BLaER1 (cell line): ENCODE measurements around the gene BLOC1S6.

Source experiments
- H3K27ac ChIP-seq: shearing (Covaris generic); formaldehyde crosslinking; 2 replicates; pipeline ENCODE4 v1.8.1; 2022
- H3K27me3 ChIP-seq: shearing (Covaris generic); formaldehyde crosslinking; 2 replicates; pipeline ENCODE4 v1.8.1; 2022
- H3K36me3 ChIP-seq: shearing (Covaris generic); formaldehyde crosslinking; 2 replicates; pipeline ENCODE4 v1.8.1; 2022
- H3K4me1 ChIP-seq: shearing (Covaris generic); formaldehyde crosslinking; 2 replicates; pipeline ENCODE4 v1.8.1; 2022
- H3K4me2 ChIP-seq: shearing (Covaris generic); formaldehyde crosslinking; 2 replicates; pipeline ENCODE4 v1.8.1; 2022
- H3K4me3 ChIP-seq: shearing (Covaris generic); formaldehyde crosslinking; 2 replicates; pipeline ENCODE4 v1.8.1; 2022
- H3K9ac ChIP-seq: shearing (Covaris generic); formaldehyde crosslinking; 2 replicates; pipeline ENCODE4 v1.8.1; 2022
- H3K9me3 ChIP-seq: shearing (Covaris generic); formaldehyde crosslinking; 2 replicates; pipeline ENCODE4 v1.8.1; 2022
- H4K20me1 ChIP-seq: shearing (Covaris generic); formaldehyde crosslinking; 2 replicates; pipeline ENCODE4 v1.8.1; 2022
- Cebpa-rat ChIP-seq: shearing (Covaris generic); IDR thresholded peaks from 2 replicates; pipeline ENCODE4 v1.8.1; 2022

BLOC1S6 gene

DNA sequence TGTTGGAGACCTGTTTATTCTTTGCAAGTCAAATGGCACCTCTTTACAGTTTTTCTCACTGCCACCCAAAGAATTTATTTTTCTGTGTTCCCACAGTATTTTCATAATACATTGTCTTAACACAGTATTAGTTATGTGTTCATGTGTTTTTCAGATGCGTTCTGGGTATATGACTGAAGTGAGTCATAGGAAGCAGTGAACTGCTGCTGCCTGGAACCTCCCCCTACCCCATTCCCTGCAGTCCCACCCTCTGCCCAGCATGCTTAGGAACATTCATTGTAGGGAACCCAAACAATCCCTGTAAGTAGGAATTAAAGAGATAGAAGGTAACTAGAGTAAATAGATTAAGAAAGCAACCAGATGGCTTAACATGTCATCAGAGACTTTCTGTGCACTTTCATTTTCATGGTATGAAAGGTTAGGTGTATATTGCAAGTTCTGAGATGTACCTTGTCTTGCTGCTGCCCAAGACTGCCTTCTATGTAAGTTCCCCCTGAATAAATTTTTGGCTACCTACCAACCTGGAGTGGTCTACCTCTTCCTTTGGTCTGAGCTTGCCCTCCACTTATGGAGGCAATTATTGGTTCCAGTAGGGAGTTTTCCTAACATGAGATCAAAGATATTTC, 25.7 kb downstream of the BLOC1S6 start:
- TF ChIP-seq Cebpa-rat: no peak
- 0 out of 2 replicates have a peak, but pooled peaks cover 4% of the 10 kb centered on the region for H3K4me1 ChIP-seq
- no peak overlapping the region for H3K4me2 ChIP-seq
- no peaks in the 10 kb centered on the region for H3K9me3 ChIP-seq
- H3K4me3 ChIP-seq: no peak overlapping the region
- no peak overlapping the region for H3K27ac ChIP-seq
- no peaks in the 10 kb centered on the region for H3K27me3 ChIP-seq
- H3K9ac ChIP-seq: no peak overlapping the region
- H4K20me1 ChIP-seq: no peaks in the 10 kb centered on the region
- H3K36me3 ChIP-seq: peaks cover 10% of the 10 kb centered on the region

DNA sequence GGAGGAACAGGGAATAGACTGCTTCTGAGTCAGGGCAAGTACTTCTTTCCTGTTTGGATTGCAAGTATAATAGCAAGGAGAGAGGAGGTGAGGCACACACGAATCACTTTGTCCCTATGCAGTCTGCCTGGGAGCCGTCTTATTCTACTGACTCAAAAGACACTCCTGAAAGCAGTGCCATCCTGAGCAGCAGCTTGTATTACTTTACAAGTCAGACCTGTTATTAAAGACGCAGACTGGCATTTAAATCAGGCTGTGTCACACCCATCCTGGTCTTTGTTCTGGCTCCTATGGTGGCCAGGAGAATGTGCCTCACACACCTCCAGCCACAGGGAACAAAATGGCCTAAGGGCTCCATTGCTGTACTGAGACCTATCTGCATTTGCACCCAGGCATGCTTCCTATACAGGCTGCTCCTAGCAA, 29.7 kb downstream of the BLOC1S6 start:
- Histone ChIP-seq H3K4me1 (0 out of 2 replicates have a peak, but pooled peaks cover 4% of the 10 kb centered on the region), H3K9me3 (no peaks in the 10 kb centered on the region), H4K20me1 (no peaks in the 10 kb centered on the region), H3K36me3 (no peaks in the 10 kb centered on the region), H3K4me2 (no peak overlapping the region), H3K9ac (no peak overlapping the region), H3K27me3 (no peaks in the 10 kb centered on the region), H3K4me3 (no peak overlapping the region), H3K27ac (no peak overlapping the region)
- no peak for TF ChIP-seq Cebpa-rat

- H3K4me3 ChIP-seq: no peak overlapping the region
- no peaks in the 10 kb centered on the region for H4K20me1 ChIP-seq
- H3K27me3 ChIP-seq: no peaks in the 10 kb centered on the region
- H3K4me2 ChIP-seq: no peak overlapping the region
- H3K36me3 ChIP-seq: no peaks in the 10 kb centered on the region
- no peak for TF ChIP-seq Cebpa-rat
- H3K9ac ChIP-seq: no peak overlapping the region
- no peak overlapping the region for H3K27ac ChIP-seq
- H3K4me1 ChIP-seq: 0 out of 2 replicates have a peak, but pooled peaks cover 4% of the 10 kb centered on the region
- no peaks in the 10 kb centered on the region for H3K9me3 ChIP-seq
Measured at GRCh38 chr15:45618813-45619212, 31.6 kb downstream of the BLOC1S6 start.

- no peaks in the 10 kb centered on the region for H3K36me3 ChIP-seq
- no peak overlapping the region for H3K9ac ChIP-seq
- H3K27me3 ChIP-seq: no peaks in the 10 kb centered on the region
- H4K20me1 ChIP-seq: no peaks in the 10 kb centered on the region
- no peak overlapping the region for H3K4me3 ChIP-seq
- peaks cover 10% of the 10 kb centered on the region for H3K4me1 ChIP-seq
- peaks cover 24% of the 10 kb centered on the region for H3K9me3 ChIP-seq
- no peak overlapping the region for H3K4me2 ChIP-seq
- no peak for TF ChIP-seq Cebpa-rat
- no peak overlapping the region for H3K27ac ChIP-seq
Measured at GRCh38 chr15:45628136-45628535, 41.0 kb downstream of the BLOC1S6 start.

DNA sequence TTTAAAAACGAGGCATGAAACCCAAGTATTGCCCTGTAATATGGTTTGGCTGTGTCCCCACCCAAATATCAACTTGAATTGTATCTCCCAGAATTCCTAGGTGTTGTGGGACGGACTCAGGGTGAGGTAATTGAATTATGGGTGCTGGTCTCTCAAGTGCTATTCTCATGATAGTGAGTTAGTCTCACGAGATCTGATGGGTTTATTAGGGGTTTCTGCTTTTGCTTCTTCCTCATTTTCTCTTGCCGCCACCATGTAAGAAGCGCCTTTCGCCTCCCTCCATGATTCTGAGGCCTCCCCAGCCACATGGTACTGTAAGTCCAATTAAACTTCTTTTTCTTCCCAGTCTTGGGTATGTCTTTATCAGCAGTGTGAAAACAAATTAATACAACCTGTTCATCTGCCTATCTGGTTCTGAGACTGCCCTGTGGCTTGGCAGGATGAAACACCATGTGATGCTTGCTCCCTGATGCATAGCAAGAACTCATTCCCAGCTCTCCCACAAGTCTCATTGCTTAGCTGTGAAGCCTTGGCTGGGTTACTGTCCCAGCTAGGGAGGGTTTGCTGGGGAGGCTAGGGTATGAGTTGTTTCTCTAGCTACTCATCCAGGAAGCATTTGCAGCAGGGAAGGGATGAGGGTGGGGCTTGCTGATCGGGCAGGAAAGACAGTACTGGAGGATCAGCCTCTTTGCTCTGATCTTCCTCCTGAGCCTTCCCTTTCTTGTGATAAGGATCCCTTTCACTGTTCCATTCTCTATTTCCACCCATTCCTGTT, 43.9 kb downstream of the BLOC1S6 start:
- Histone ChIP-seq H3K4me3 (no peak overlapping the region), H3K4me1 (peaks cover 18% of the 10 kb centered on the region)

GRCh38 chr15:45631776-45632175, 44.6 kb downstream of the BLOC1S6 start:
- peaks cover 4% of the 10 kb centered on the region for H3K9me3 ChIP-seq
- H3K9ac ChIP-seq: no peak overlapping the region
- H4K20me1 ChIP-seq: no peaks in the 10 kb centered on the region
- TF ChIP-seq Cebpa-rat: no peak
- H3K4me3 ChIP-seq: no peak overlapping the region
- peaks cover 18% of the 10 kb centered on the region for H3K4me1 ChIP-seq
- H3K27ac ChIP-seq: no peak overlapping the region
- H3K27me3 ChIP-seq: peaks cover 17% of the 10 kb centered on the region
- H3K4me2 ChIP-seq: peak overlapping the region; percentile 1; the same call in 1 of the 2 replicates
- no peaks in the 10 kb centered on the region for H3K36me3 ChIP-seq

More for the DNA sequence above, 43.9 kb downstream of the BLOC1S6 start:
- Histone ChIP-seq H3K27me3 (peaks cover 17% of the 10 kb centered on the region), H3K9ac (no peak overlapping the region), H3K27ac (no peak overlapping the region), H3K4me2 (peak overlapping the region; percentile 1; the same call in 1 of the 2 replicates), H3K9me3 (peaks cover 11% of the 10 kb centered on the region), H3K36me3 (no peaks in the 10 kb centered on the region), H4K20me1 (no peaks in the 10 kb centered on the region)
- TF ChIP-seq Cebpa-rat: no peak

DNA sequence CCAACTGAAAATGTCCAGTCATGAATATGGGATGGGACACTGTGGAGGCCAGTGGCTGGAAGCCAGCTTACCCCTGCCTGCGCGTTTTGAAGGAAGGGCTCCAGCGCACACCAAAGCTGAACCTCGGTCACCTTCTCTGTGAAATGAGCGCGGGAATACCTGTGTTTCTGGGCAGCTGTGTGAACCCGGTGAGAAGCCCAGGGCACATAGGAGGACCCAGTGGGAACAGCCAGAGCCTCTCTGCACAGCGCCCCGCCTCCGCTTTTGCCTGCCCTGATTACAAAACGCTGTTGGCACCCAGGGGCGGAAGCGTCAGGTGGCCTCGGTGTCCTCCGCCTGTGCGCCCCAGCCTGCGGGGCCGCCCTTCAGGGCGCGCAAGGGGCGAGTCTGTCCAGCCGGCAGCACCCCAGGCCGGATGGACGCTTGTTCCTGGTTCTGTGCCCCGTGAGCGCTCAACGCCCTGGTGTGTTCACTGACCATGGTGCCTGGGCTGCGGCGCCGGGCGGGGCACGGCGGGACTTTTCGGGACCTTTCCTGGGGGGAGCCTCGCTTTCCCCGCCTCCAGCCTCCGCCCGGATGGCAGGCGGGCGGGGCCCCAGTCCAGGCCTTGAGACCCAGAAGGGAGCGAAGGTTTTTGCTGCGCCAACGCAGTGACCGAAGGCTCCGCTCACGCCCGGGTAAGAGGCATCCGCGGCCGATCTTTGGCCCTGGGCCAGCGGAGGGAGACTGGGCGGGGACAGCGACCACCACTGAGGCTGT, 47.4 kb downstream of the BLOC1S6 start, which contains the start of gene SQOR:
SQOR (plus strand) TSS at position 598 of the 759 bp plus-strand sequence. CDS start 23,895 bp downstream, outside the sequence.
- Histone ChIP-seq H3K9me3 (no peaks in the 10 kb centered on the region), H4K20me1 (no peaks in the 10 kb centered on the region), H3K9ac (peak within 1 kb of the TSS; percentile 74), H3K27ac (peak within 1 kb of the TSS; percentile 54), H3K36me3 (no peaks in the 10 kb centered on the region), H3K27me3 (peaks cover 17% of the 10 kb centered on the region), H3K4me3 (peak within 1 kb of the TSS; percentile 76), H3K4me1 (peaks cover 29% of the 10 kb centered on the region), H3K4me2 (peak within 1 kb of the TSS; percentile 97)
- no peak for TF ChIP-seq Cebpa-rat

DNA sequence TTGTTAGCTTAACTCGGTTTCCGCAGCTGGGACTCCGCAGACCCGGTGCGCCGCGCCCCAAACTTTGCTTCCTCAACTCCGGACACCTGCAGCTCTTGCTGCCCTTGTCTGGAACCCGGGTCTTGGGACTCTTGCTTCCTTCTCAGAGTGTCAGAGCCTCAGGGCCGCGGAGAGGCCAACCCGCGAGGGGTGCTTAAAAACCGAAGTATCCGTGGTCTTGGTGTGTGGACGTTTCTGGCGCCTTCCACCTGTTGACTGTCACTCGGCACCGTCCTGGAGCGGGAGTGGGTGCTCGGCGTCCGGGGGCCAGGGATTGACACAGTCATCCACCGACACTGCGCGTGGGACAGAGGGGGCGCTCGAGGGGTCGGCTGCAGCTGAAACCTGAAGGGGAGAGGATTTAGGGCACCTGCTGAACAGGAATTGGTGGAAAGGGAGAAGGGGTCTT, 48.0 kb downstream of the BLOC1S6 start:
- Histone ChIP-seq H3K4me2 (peak overlapping the region; percentile 97), H3K27me3 (peaks cover 17% of the 10 kb centered on the region), H3K4me1 (peaks cover 29% of the 10 kb centered on the region), H3K4me3 (peak overlapping the region; percentile 76), H3K27ac (peak overlapping the region; percentile 54), H3K9me3 (no peaks in the 10 kb centered on the region), H3K9ac (peak overlapping the region; percentile 74), H3K36me3 (no peaks in the 10 kb centered on the region), H4K20me1 (no peaks in the 10 kb centered on the region)
- no peak for TF ChIP-seq Cebpa-rat

DNA sequence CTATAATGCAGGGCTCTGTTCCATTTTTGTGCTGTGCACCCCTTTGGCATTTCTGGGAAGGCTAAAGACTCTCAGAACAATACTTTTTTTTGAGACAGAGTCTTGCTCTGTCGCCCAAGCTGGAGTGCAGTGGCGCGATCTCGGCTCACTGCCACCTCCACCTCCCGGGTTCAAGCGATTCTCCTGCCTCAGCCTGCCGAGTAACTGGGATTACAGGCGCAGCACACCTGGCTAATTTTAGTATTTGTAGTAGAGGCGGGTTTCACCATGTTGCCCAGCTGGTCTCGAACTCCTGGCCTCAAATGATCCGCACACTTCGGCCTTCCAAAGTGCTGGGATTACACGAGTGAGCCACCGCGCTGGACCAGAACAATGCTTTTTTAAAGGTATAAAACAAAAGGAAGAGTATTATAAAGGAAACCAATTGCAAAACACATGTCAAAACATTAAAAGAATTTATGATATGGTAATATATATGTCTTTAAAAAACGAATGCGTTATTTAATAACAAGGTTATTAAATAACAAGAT, 48.6 kb downstream of the BLOC1S6 start:
- no peaks in the 10 kb centered on the region for H4K20me1 ChIP-seq
- peak overlapping the region; percentile 76 for H3K4me3 ChIP-seq
- peak overlapping the region; percentile 97 for H3K4me2 ChIP-seq
- no peak overlapping the region for H3K27ac ChIP-seq
- peak overlapping the region; percentile 74; the same call in 1 of the 2 replicates for H3K9ac ChIP-seq
- no peak for TF ChIP-seq Cebpa-rat
- no peaks in the 10 kb centered on the region for H3K36me3 ChIP-seq
- no peaks in the 10 kb centered on the region for H3K9me3 ChIP-seq
- peaks cover 29% of the 10 kb centered on the region for H3K4me1 ChIP-seq
- H3K27me3 ChIP-seq: peaks cover 17% of the 10 kb centered on the region
